ENCODE measurements around the gene CCDC9B. TPM values are rescaled to one million over a fixed set of nuclear protein-coding genes. Genes with fewer than 3 reads are reported as not detected.

Gene CCDC9B
- total RNA-seq, 1 donor from 2014 or later, result 9.8 TPM

GRCh38 chr15:40346579-40347558 is 6.1 kb upstream of the CCDC9B start:
- Mint-ChIP-seq H3K4me3 (ENCODE audit: unreplicated experiment) (no peak overlapping the region), H3K27me3 (ENCODE audit: low read depth, unreplicated experiment) (peaks cover 28% of the 10 kb centered on the region), H3K9me3 (ENCODE audit: unreplicated experiment) (peaks cover 2% of the 10 kb centered on the region), H3K4me1 (ENCODE audit: low read depth, unreplicated experiment) (peaks cover 17% of the 10 kb centered on the region), H3K36me3 (ENCODE audit: low read depth, unreplicated experiment) (peaks cover 1% of the 10 kb centered on the region), H3K27ac (ENCODE audit: unreplicated experiment) (no peak overlapping the region)
- Histone ChIP-seq H2AFZ (ENCODE audit: low read depth, low read length) (no peak overlapping the region), H3K9ac (ENCODE audit: low read length) (no peak overlapping the region), H3K36me3 (ENCODE audit: insufficient read depth, low read length) (no peaks in the 10 kb centered on the region), H3K27me3 (ENCODE audit: insufficient read depth, low read length) (no peaks in the 10 kb centered on the region), H3K4me3 (ENCODE audit: insufficient read depth, low read depth, low read length) (no peak overlapping the region), H3K79me2 (ENCODE audit: insufficient read depth, low read length) (no peaks in the 10 kb centered on the region), H3K27ac (ENCODE audit: low read depth, low read length) (no peak overlapping the region), H3K4me1 (ENCODE audit: insufficient read depth, low read length) (peaks cover 27% of the 10 kb centered on the region), H3K9me3 (ENCODE audit: insufficient read depth, low read depth, low read length) (no peaks in the 10 kb centered on the region), H3K4me2 (ENCODE audit: low read length) (no peak overlapping the region), H4K20me1 (ENCODE audit: insufficient read depth, low read length) (no peaks in the 10 kb centered on the region)
- TF ChIP-seq CTCF (IDR thresholded peaks at IDR 0.05; ENCODE audit: insufficient read depth, low read depth, low read length), result no peak
- no peak for TF ChIP-seq EZH2 (IDR thresholded peaks at IDR 0.05; ENCODE audit: insufficient read depth, low read length)
- no peak for DNase-seq (ENCODE audit: low read depth)
- FAIRE-seq, result no peak

GRCh38 chr15:40345867-40346578 is 5.3 kb upstream of the CCDC9B start:
- no peak for DNase-seq (ENCODE audit: low read depth)
- H3K4me1 Mint-ChIP-seq (ENCODE audit: low read depth, unreplicated experiment), result peaks cover 20% of the 10 kb centered on the region
- H3K36me3 Mint-ChIP-seq (ENCODE audit: low read depth, unreplicated experiment), result no peaks in the 10 kb centered on the region
- H3K27me3 ChIP-seq (ENCODE audit: insufficient read depth, low read length), result no peaks in the 10 kb centered on the region
- no peak overlapping the region for H2AFZ ChIP-seq (ENCODE audit: low read depth, low read length)
- H3K27ac Mint-ChIP-seq (ENCODE audit: unreplicated experiment), result no peak overlapping the region
- no peak overlapping the region for H3K4me3 ChIP-seq (ENCODE audit: insufficient read depth, low read depth, low read length)
- H3K27me3 Mint-ChIP-seq (ENCODE audit: low read depth, unreplicated experiment), result peaks cover 25% of the 10 kb centered on the region
- no peak overlapping the region for H3K4me2 ChIP-seq (ENCODE audit: low read length)
- H3K9ac ChIP-seq (ENCODE audit: low read length), result no peak overlapping the region
- no peak for FAIRE-seq
- H3K36me3 ChIP-seq (ENCODE audit: insufficient read depth, low read length), result no peaks in the 10 kb centered on the region
- peaks cover 2% of the 10 kb centered on the region for H3K9me3 Mint-ChIP-seq (ENCODE audit: unreplicated experiment)
- peaks cover 33% of the 10 kb centered on the region for H3K4me1 ChIP-seq (ENCODE audit: insufficient read depth, low read length)
- no peak overlapping the region for H3K4me3 Mint-ChIP-seq (ENCODE audit: unreplicated experiment)
- no peaks in the 10 kb centered on the region for H4K20me1 ChIP-seq (ENCODE audit: insufficient read depth, low read length)
- no peak for TF ChIP-seq EZH2 (IDR thresholded peaks at IDR 0.05; ENCODE audit: insufficient read depth, low read length)
- no peak for TF ChIP-seq CTCF (IDR thresholded peaks at IDR 0.05; ENCODE audit: insufficient read depth, low read depth, low read length)
- no peak overlapping the region for H3K27ac ChIP-seq (ENCODE audit: low read depth, low read length)
- H3K79me2 ChIP-seq (ENCODE audit: insufficient read depth, low read length), result no peaks in the 10 kb centered on the region
- H3K9me3 ChIP-seq (ENCODE audit: insufficient read depth, low read depth, low read length), result no peaks in the 10 kb centered on the region

Data from astrocyte (in vitro differentiated cells and primary cell).